PC-3 (cell line): Measurements from ENCODE around the gene EPHB1. TPM values are rescaled to one million over a fixed set of nuclear protein-coding genes. Genes with fewer than 3 reads are reported as not detected.
A peak's percentile ranks its signal among the peaks of the same experiment; 100 is the strongest.

ENCODE experiments used
- ATAC-seq: fragments of 200-7000 bp; cut with Tn5 transposase; 2 replicates; pipeline ENCODE4 v1.9.1; 2020; ENCODE audit warnings: mild to moderate bottlenecking, moderate library complexity
- BruUV-seq: library from RNA; stranded (reverse); fragments of 400-500 nt; replicated peaks from 2 replicates; lab custom pipeline; 2021; lab: Mats Ljungman, UMichigan
- CTCF ChIA-PET: fragments of 300-600 bp; sonication (Branson Sonifier 250); formaldehyde crosslinking; loops from one replicate; lab custom pipeline; 2022; ENCODE audit warnings: antibody characterized with exemption; lab: Charles Lee
- POLR2A ChIA-PET: fragments of 300-600 bp; sonication (Branson Sonifier 250); formaldehyde crosslinking; loops from one replicate; lab custom pipeline; 2022; ENCODE audit warnings: antibody characterized with exemption; ENCODE audit not compliant: unreplicated experiment; lab: Charles Lee
- DNase-seq: peaks from one replicate; pipeline ENCODE4 v3.0.0-alpha.2; 2015
- H2AFZ ChIP-seq: fragments of 300-600 bp; sonication (generic); 2 replicates; pipeline ENCODE4 v1.6.0; 2016; ENCODE audit warnings: antibody characterized with exemption, low read length
- H3F3A ChIP-seq: fragments of 300-600 bp; sonication (generic); one replicate; pipeline ENCODE4 v1.6.0; 2017; ENCODE audit warnings: antibody characterized with exemption, low read length, control low read depth, mild to moderate bottlenecking; ENCODE audit not compliant: unreplicated experiment
- H3K27ac ChIP-seq: fragments of 300-600 bp; sonication (generic); 2 replicates; pipeline ENCODE4 v1.5.1; 2016; ENCODE audit warnings: mild to moderate bottlenecking, low read length
- H3K27me3 ChIP-seq: fragments of 300-600 bp; sonication (generic); 2 replicates; pipeline ENCODE4 v1.6.1; 2016; ENCODE audit warnings: low read length, mixed read lengths
- H3K36me3 ChIP-seq: fragments of 300-600 bp; sonication (generic); 2 replicates; pipeline ENCODE4 v1.6.1; 2016; ENCODE audit warnings: low read depth, mixed run types, low read length, mixed read lengths
- H3K4me1 ChIP-seq: fragments of 300-600 bp; sonication (generic); 2 replicates; pipeline ENCODE4 v1.5.1; 2016; ENCODE audit warnings: low read length; ENCODE audit not compliant: insufficient read depth
- H3K4me2 ChIP-seq: fragments of 300-600 bp; sonication (generic); 2 replicates; pipeline ENCODE4 v1.6.0; 2016; ENCODE audit warnings: low read length
- H3K4me3 ChIP-seq: fragments of 300-600 bp; sonication (generic); 2 replicates; pipeline ENCODE4 v1.5.1; 2016; ENCODE audit warnings: mild to moderate bottlenecking, low read length, mixed read lengths
- H3K79me2 ChIP-seq: fragments of 300-600 bp; sonication (generic); 2 replicates; pipeline ENCODE4 v1.6.1; 2017; ENCODE audit warnings: low read length, mixed read lengths
- H3K9ac ChIP-seq: fragments of 300-600 bp; sonication (generic); 2 replicates; pipeline ENCODE4 v1.6.0; 2016; ENCODE audit warnings: mild to moderate bottlenecking, low read length
- H3K9me2 ChIP-seq: fragments of 300-600 bp; sonication (generic); replicated peaks from 2 replicates; pipeline ENCODE4 v1.6.1; 2016; ENCODE audit warnings: mixed run types, low read length, mixed read lengths
- H3K9me3 ChIP-seq: fragments of 300-600 bp; sonication (generic); 2 replicates; pipeline ENCODE4 v1.6.1; 2016; ENCODE audit warnings: low read length, mixed read lengths
- H4K20me1 ChIP-seq: fragments of 300-600 bp; sonication (generic); 2 replicates; pipeline ENCODE4 v1.6.1; 2016; ENCODE audit warnings: low read length, mixed read lengths
- CTCF ChIP-seq: fragments of 300-600 bp; sonication (generic); conservative IDR thresholded peaks from 2 replicates; pipeline ENCODE4 v1.5.1; 2017; ENCODE audit warnings: antibody characterized with exemption, low read depth, mild to moderate bottlenecking, low read length
- EZH2 ChIP-seq: fragments of 300-600 bp; sonication (generic); IDR thresholded peaks from one replicate; pipeline ENCODE4 v1.6.1; 2017; ENCODE audit warnings: antibody characterized with exemption, mild to moderate bottlenecking, low read length; ENCODE audit not compliant: unreplicated experiment
- EZH2phosphoT487 ChIP-seq: fragments of 300-600 bp; sonication (generic); IDR thresholded peaks from 2 replicates; pipeline ENCODE4 v1.6.1; 2018; ENCODE audit warnings: mild to moderate bottlenecking, antibody characterized with exemption, low read length, borderline replicate concordance
- intact Hi-C: fragments of 100-400 bp; cut with micrococcal nuclease; formaldehyde crosslinking; loops from 2 replicates; pipeline ENCODE4 v1.9.0; 2023
- total RNA-seq: library from RNA; depleted of rRNA; stranded (reverse); fragments of >200 nt; gene quantifications from 2 replicates; pipeline ENCODE4 v1.2.3, GENCODE V29; 2014

EPHB1 gene
- total RNA-seq, 1 experiment from 2014 or later: 0.69 TPM

- BruUV-seq: no TSS peak
- no peak for ATAC-seq
Observed at GRCh38 chr3:134839990-134840389, 44.9 kb downstream of the EPHB1 start.

GRCh38 chr3:134840459-134840858, 45.4 kb downstream of the EPHB1 start:
- Histone ChIP-seq H4K20me1 (no peaks in the 10 kb centered on the region), H3F3A (no peaks in the 10 kb centered on the region), H3K9me2 (no peaks in the 10 kb centered on the region), H3K79me2 (no peaks in the 10 kb centered on the region), H3K27ac (peak overlapping the region; percentile 45), H3K9ac (no peak overlapping the region), H2AFZ (no peak overlapping the region), H3K4me2 (0 out of 2 replicates have a peak overlapping the region, but pooled peaks have one; percentile 10), H3K4me3 (no peak overlapping the region), H3K9me3 (no peaks in the 10 kb centered on the region), H3K36me3 (no peaks in the 10 kb centered on the region), H3K27me3 (no peaks in the 10 kb centered on the region), H3K4me1 (peaks cover 22% of the 10 kb centered on the region)
- CTCF ChIA-PET: no interaction called here
- ATAC-seq (peak; percentile 71), DNase-seq (peak; percentile 82)
- intact Hi-C loops: no loop called here
- TF ChIP-seq EZH2phosphoT487 (no peak), CTCF (no peak), EZH2 (no peak)
- no TSS peak for BruUV-seq
- POLR2A ChIA-PET: no interaction called here

More at GRCh38 chr3:134839990-134840389, 44.9 kb downstream of the EPHB1 start:
- H3K4me2 ChIP-seq: peak overlapping the region; percentile 28; the same call in 1 of the 2 replicates
- no peaks in the 10 kb centered on the region for H3K27me3 ChIP-seq
- H2AFZ ChIP-seq: no peak overlapping the region
- H3K36me3 ChIP-seq: no peaks in the 10 kb centered on the region
- ChIA-PET POLR2A (no interaction called here), CTCF (no interaction called here)
- no peaks in the 10 kb centered on the region for H3F3A ChIP-seq
- intact Hi-C loops: no loop called here
- no peaks in the 10 kb centered on the region for H4K20me1 ChIP-seq
- peak overlapping the region; percentile 45 for H3K27ac ChIP-seq
- no peaks in the 10 kb centered on the region for H3K9me2 ChIP-seq
- H3K9me3 ChIP-seq: no peaks in the 10 kb centered on the region
- no peak for DNase-seq
- TF ChIP-seq CTCF: no peak
- no peak for TF ChIP-seq EZH2phosphoT487
- no peak for TF ChIP-seq EZH2
- no peaks in the 10 kb centered on the region for H3K79me2 ChIP-seq
- H3K4me1 ChIP-seq: peaks cover 22% of the 10 kb centered on the region
- H3K4me3 ChIP-seq: no peak overlapping the region
- no peak overlapping the region for H3K9ac ChIP-seq

- no peak overlapping the region for H3K4me3 ChIP-seq
- peak overlapping the region; percentile 88 for H3K27ac ChIP-seq
- no peak for TF ChIP-seq EZH2phosphoT487
- no peak for TF ChIP-seq CTCF
- TF ChIP-seq EZH2: no peak
- no peaks in the 10 kb centered on the region for H3K27me3 ChIP-seq
- H2AFZ ChIP-seq: 0 out of 2 replicates have a peak overlapping the region, but pooled peaks have one; percentile 57
- no peak for ATAC-seq
- POLR2A ChIA-PET: no interaction called here
- H3K79me2 ChIP-seq: no peaks in the 10 kb centered on the region
- BruUV-seq: no TSS peak
- peaks cover 23% of the 10 kb centered on the region for H3K4me1 ChIP-seq
- CTCF ChIA-PET: no interaction called here
- H4K20me1 ChIP-seq: no peaks in the 10 kb centered on the region
- no peaks in the 10 kb centered on the region for H3K9me3 ChIP-seq
- no peaks in the 10 kb centered on the region for H3K9me2 ChIP-seq
- H3K9ac ChIP-seq: 0 out of 2 replicates have a peak overlapping the region, but pooled peaks have one; percentile 27
- DNase-seq: no peak
- H3K4me2 ChIP-seq: peak overlapping the region; percentile 73
- H3K36me3 ChIP-seq: no peaks in the 10 kb centered on the region
- intact Hi-C loops: no loop called here
- peaks cover 4% of the 10 kb centered on the region for H3F3A ChIP-seq
Observed at GRCh38 chr3:134846084-134846483, 51.0 kb downstream of the EPHB1 start.
